Ureter (tissue), 1 donor: ENCODE data around the gene SEL1L. TPM values are rescaled to one million over a fixed set of nuclear protein-coding genes. Genes with fewer than 3 reads are reported as not detected.
"Not testable (repeated sequence)": the region's sequence is repeated elsewhere in the genome, so short reads cannot be mapped to it uniquely, and the experiment has no call there.

Experiments
- DNase-seq: peaks from one replicate; pipeline ENCODE4 v3.0.0-alpha.2; 2020; ENCODE audit warnings: low spot score
- total RNA-seq: library from RNA; stranded (reverse); gene quantifications from one replicate; pipeline ENCODE4 v1.2.4, GENCODE V29; 2023
- donor health status: DM: yes; HTN: yes; CAD: no.

Gene SEL1L
- total RNA-seq, 1 donor from 2014 or later, result 87.8 TPM

DNA sequence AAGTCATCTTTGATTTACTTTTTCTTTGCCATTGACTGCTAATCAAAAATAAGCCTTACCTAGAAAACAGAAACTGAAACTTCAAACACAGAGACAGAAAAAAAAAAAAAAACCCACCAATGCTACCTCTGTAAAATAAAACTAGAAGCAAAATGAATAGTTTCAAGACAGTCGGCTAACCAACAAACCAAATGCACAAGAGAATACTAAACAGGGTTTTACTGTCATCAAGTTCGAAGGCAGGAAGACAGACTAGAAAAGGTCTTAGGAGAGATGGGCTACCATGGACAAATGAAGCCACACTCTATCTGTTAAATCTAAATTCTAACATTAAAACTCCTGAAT lies 59.5 kb downstream of the SEL1L start:
- DNase-seq, result no peak

DNA sequence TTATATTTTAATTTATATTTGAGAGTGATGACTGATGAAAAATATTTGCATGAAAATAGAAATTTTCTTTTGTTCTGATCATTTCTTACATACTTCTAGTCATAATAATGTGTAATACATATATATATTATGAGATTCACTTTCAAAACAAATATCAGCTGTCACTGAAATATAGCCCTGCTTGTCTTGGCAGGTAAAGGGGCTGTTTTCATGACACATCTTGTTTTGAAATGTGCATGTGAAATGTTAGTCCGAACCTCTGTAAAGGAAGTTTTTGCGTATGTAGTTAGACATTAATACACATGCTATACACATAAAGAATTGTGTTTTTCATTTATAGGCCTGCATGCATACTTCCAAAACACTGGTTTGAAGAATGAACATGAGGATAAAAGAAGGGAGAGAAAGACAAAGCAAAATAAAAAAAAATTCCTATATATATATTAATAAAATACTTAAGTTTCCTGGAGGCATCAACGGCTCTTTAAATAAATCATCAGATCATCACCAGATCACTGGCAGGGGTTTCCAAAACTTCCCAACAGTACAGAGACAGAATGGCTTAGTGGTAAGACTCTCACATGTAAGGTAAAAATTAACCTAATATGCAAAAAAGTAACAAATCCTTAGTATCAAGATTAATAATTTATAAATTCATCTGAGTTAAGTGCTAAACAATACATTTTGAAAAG lies 60.1 kb downstream of the SEL1L start:
- DNase-seq, result no peak

- DNase-seq, result no peak
These were observed 61.4 kb downstream of the SEL1L start for GRCh38 chr14:81472096-81472800.

- no peak for DNase-seq
These were observed 62.6 kb downstream of the SEL1L start for GRCh38 chr14:81471062-81471461.

GRCh38 chr14:81470557-81470826 lies 63.2 kb downstream of the SEL1L start:
- DNase-seq, result not testable (repeated sequence)

- no peak for DNase-seq
These were observed 66.8 kb downstream of the SEL1L start for GRCh38 chr14:81466854-81467253.

DNA sequence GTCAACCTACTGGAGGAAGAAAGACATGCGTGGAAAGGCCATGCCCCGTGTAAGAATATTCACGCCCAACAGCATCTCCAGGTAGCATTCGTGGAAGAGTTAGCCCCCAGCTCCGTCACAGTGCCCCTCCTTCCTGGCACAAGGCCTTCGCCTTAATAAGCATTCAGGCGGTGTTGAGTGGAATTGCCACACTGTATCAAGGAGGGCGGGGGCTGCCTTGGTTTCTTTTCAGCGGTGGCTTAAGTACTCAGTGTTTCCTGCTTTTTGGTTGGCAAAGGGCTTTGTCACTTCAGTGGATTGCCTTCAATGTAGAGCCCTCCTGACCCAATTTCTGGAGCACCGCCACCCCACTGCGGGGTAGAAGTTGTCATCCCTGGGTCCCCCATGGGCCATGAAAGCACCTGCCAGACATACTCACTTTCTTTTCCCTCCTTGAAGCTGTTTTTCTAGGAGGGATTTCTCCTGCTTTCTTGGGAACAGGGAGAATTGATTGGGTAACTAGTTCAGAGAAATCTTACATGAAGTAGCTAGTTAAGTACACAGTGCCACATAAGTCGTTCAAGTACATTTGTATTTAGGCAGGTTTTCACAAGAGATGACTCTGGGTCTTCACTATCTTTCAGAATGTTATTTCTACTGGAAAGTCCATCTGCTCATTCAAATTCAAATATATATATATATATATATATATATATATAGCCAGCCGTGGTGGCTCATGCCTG lies 68.0 kb downstream of the SEL1L start:
- DNase-seq, result no peak

DNA sequence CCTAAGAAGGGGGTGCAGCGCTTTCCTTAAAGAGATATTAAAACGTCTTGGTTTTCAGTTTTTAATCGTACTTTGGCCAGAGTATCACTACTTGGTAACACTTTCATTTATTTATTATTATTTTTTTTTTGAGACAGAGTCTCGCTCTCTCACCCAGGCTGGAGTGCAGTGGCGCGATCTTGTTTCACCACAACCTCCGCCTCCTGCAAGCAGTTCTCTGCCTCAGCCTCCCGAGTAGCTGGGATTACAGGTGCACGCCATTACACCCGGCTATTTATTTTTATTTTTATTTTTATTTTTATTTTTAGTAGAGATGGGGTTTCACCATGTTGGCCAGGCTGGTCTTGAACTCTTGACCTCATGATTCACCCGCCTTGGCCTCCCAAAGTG lies 68.7 kb downstream of the SEL1L start:
- DNase-seq, result not testable (repeated sequence)

GRCh38 chr14:81464253-81465002 lies 69.2 kb downstream of the SEL1L start:
- peak; percentile 58 for DNase-seq

DNA sequence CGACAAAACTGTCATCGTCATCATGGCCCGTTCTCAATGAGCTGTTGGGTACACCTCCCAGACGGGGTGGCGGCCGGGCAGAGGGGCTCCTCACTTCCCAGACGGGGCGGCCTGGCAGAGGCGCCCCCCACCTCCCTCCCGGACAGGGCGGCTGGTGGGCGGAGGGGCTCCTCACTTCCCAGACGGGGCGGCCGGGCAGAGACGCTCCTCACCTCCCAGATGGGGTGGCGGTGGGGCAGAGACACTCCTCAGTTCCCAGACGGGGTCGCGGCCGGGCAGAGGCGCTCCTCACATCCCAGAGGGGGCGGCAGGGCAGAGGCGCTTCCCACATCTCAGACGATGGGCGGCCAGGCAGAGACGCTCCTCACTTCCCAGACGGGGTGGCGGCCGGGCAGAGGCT lies 71.3 kb downstream of the SEL1L start:
- DNase-seq, result not testable (repeated sequence)

- DNase-seq, result no peak
These were observed 73.7 kb downstream of the SEL1L start for GRCh38 chr14:81459912-81460311.

DNA sequence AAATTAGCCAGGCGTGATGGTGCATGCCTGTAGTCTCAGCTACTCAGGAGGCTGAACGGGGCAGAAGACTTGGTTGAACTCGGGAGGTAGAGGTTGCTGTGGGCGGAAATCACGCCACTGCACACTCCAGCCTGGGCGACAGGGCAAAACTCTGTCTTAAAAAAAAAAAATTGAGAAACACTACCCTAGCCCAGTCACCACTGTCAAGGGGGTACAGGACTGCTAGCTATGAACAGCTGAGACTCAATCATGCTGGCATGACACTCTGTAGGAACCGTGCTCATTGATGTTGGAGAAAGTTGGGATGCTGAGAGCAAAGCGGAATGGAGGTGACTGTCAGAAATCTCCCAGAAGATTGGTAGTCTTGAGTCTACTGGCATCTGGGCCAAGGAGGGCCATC lies 75.3 kb downstream of the SEL1L start:
- DNase-seq, result no peak

GRCh38 chr14:81455390-81455789 lies 78.3 kb downstream of the SEL1L start:
- DNase-seq, result no peak

DNA sequence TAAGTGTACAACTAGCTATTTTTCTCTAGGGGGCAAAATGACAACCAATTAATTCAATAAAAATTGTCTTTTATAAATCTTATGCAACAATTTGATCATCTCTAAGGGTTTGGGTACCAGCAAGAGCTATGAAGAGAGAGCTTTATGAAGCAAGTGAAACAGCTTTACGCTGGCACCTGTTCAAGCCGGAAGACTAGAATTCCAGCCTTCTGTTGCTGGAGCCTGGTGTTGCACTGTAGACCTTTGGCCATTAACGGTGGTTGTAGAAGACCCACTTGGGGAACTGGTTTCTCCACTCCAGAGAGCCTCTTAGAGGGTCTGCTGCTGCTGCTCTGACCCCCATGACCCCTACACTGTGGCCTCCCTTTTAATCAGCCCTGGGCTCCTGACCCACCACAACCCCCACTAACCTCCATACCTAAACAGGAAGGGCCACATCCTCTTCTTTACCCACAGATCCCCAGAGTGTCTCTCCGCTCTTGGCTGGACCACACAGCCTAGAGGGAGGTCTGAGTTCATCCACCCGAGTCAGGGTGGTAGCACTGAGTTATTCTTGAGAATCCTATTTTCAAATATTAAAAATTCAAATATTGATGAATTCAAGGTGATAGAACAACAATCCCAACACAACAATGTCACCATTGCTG lies 79.0 kb downstream of the SEL1L start:
- no peak for DNase-seq

- DNase-seq, result peak; percentile 62
These were observed 80.4 kb downstream of the SEL1L start for GRCh38 chr14:81453166-81453766.

DNA sequence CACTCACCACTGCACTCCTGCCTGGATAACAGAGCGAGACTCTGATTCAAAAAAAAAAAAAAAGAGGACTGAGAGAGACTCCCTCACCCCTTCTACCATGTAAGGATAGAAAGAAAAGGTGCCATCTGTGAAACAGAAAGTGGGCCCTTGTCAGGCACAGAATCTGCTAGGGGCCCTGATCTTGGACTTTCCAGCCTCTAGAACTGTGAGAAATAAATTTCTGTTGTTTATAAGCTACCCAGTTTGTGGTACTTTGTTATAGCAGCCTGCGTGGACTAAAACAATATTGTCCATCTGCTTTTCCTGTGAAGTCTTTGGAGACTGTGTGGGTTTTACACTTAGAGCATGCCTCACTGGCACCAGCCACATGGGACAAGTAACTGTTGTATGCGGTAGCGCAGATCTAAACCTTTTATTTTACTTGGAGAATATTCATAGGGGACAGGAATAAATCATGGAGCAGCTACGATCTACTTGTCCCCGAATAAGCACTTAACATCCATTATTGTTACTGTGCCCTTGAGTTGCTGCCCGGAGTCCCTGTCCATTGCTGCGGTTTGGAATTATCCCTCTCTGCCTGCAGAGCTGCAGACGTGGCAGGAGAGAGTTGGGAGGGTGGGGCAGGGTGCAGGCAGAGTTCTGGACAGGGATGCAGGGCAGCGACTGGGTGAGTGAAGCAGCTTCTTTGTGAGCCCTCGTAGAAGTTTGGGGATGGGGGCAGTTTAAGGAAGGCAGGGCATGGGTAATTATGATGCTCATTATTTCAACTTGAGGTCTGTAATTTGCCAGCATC lies 81.1 kb downstream of the SEL1L start:
- DNase-seq, result no peak

DNA sequence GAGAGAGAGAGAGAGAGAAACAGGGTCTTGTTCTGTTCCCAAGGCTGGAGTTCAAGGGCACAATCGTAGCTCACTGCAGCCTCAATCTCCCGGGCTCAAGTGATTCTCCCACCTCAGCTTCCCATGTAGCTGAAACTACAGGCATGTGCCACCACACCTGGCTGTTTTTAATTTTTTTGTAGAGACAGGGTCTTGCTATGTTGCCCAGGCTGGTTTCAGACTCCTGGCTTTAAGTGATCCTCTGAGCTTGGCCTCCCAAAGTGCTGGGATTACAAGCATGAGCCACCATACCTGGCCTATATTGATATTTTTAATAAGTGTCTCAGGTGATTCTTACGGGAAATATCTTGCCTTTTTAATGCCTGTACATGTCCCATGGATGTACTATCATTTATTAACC lies 82.7 kb downstream of the SEL1L start:
- no peak for DNase-seq

- DNase-seq, result no peak
These were observed 83.5 kb downstream of the SEL1L start for GRCh38 chr14:81450100-81450531.

- DNase-seq, result no peak
These were observed 84.1 kb downstream of the SEL1L start for GRCh38 chr14:81449576-81449975.

DNA sequence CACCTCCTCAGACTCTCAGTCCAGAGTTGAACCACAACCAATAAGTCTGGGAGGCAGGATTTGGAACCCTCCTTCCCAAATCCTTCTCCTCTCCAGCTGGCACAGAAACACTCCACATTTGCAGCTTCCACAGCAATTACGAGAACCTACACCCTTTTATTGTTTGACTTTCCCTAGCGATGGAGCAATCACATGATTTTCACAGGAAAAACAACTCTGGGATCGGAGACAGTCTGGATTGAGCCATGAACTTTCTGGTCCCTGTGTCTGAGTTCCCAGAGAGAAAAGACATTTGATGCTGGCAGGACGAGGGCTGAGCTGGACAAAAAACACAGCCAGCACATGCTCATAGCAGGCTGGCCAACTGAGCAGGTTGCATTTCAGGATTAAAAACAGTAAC lies 84.5 kb downstream of the SEL1L start:
- no peak for DNase-seq
